Activated CD4-positive, alpha-beta memory T cell treated with anti-CD3 and anti-CD28 coated beads for 36 hours (primary cell): ENCODE results near the gene RHNO1. TPM values are rescaled to one million over a fixed set of nuclear protein-coding genes. Genes with fewer than 3 reads are reported as not detected.

Experiments
- CTCF ChIA-PET: fragments of 350-600 bp; sonication (Branson Sonifier 250); formaldehyde crosslinking; loops from one replicate; lab custom pipeline; 2021; ENCODE audit warnings: antibody characterized with exemption, inconsistent platforms; lab: Charles Lee
- POLR2A ChIA-PET: fragments of 350-600 bp; sonication (Branson Sonifier 250); formaldehyde crosslinking; loops from one replicate; lab custom pipeline; 2021; ENCODE audit warnings: antibody characterized with exemption; lab: Charles Lee
- DNase-seq: peaks from one replicate; pipeline ENCODE4 v3.0.0-alpha.2; 2020
- H3K27ac Mint-ChIP-seq: one replicate; pipeline ENCODE4 v1.8.0; 2021; ENCODE audit warnings: mixed read lengths
- H3K27me3 Mint-ChIP-seq: one replicate; pipeline ENCODE4 v1.8.0; 2021; ENCODE audit warnings: mixed read lengths
- H3K36me3 Mint-ChIP-seq: one replicate; pipeline ENCODE4 v1.8.0; 2021; ENCODE audit warnings: mixed read lengths
- H3K4me1 Mint-ChIP-seq: one replicate; pipeline ENCODE4 v1.8.0; 2021; ENCODE audit warnings: low read depth, mixed read lengths
- H3K4me3 Mint-ChIP-seq: one replicate; pipeline ENCODE4 v1.8.0; 2021; ENCODE audit warnings: mild to moderate bottlenecking, mixed read lengths
- H3K9me3 Mint-ChIP-seq: one replicate; pipeline ENCODE4 v1.8.0; 2021; ENCODE audit warnings: mixed read lengths
- intact Hi-C: fragments of 100-400 bp; cut with micrococcal nuclease; formaldehyde crosslinking; loops from one replicate; pipeline ENCODE4 v1.15.1; 2023
- total RNA-seq, 2 experiments: library from RNA; stranded (reverse); gene quantifications; one replicate each; pipeline ENCODE4 v1.2.3, GENCODE V29; 2021

The RHNO1 gene
- total RNA-seq, 2 experiments from 2014 or later, result 68.0 to 80.2 TPM

DNA sequence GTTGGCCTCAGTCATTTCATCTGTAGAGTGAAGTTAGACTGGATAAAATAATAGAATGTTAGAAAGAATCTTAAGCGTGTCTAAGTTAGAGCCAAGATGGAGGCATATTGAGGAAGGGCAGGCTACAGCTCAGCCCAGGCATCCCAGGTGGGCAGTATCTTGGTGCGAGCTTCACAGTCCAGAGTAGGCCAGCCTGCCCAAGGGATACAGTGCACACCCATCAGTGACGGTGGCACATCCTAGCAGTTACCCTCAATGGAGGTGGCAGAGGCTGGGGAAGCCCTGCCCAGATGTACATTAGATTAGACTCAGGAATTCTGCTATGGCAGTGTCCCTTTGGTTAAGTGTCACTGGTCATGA lies 35.2 kb downstream of the RHNO1 start:
- ChIA-PET CTCF (interaction anchor here (0.6 to 1.2 kb wide), 3 partner anchors 32 to 67 kb away, joined by 3 read pairs; no protein-coding TSS in a partner anchor), POLR2A (no interaction called here)
- no peak for DNase-seq
- Mint-ChIP-seq H3K27me3 (no peaks in the 10 kb centered on the region), H3K36me3 (peaks cover 8% of the 10 kb centered on the region), H3K9me3 (no peaks in the 10 kb centered on the region), H3K4me3 (no peak overlapping the region), H3K27ac (no peak overlapping the region), H3K4me1 (no peaks in the 10 kb centered on the region)
- intact Hi-C loops, result no loop called here

DNA sequence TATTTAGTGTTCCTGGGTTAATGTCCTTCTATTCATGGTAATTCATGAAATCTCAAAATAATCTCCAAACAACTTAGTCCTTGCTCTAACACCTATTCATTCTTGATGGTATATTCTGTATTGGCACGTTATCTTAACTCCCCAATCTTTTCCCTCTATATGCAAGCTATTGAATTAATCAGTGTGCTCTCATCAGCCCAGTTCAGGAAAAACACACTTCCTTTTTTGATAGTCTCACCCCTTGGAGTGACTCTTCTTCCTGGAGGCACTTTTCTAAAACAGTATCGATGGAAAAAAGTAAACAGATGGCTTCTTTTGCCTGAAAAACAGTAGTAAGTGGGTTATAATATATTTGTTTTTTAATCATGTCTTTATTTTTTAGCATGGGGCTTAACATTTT lies 42.2 kb downstream of the RHNO1 start:
- intact Hi-C loops, result no loop called here
- Mint-ChIP-seq H3K27me3 (no peaks in the 10 kb centered on the region), H3K27ac (no peak overlapping the region), H3K4me3 (no peak overlapping the region), H3K36me3 (peaks cover 5% of the 10 kb centered on the region), H3K9me3 (no peaks in the 10 kb centered on the region), H3K4me1 (peaks cover 2% of the 10 kb centered on the region)
- POLR2A ChIA-PET, result no interaction called here
- CTCF ChIA-PET, result no interaction called here
- DNase-seq, result no peak

DNA sequence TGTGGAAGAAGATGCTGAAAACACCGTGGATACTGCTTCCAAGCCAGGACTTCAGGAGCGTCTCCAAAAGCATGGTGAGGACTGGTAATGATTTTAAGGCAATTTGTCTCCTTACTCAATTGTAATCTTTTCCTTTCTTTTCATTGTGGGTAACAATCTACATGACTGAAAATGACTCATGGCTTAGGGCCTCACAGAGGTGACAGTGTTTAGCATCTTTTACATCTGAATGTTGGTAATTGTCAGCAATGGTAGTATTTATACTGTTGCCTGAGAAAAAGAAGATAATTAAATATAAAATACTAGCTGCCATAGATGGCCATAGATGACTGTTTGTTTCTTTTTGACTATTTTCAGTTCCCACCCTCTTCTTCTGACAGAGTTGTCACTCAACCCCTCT lies 45.3 kb downstream of the RHNO1 start:
- Mint-ChIP-seq H3K36me3 (peaks cover 3% of the 10 kb centered on the region), H3K4me1 (peaks cover 11% of the 10 kb centered on the region), H3K27me3 (no peaks in the 10 kb centered on the region), H3K4me3 (no peak overlapping the region), H3K27ac (no peak overlapping the region), H3K9me3 (no peaks in the 10 kb centered on the region)
- DNase-seq, result no peak
- ChIA-PET POLR2A (no interaction called here), CTCF (no interaction called here)
- intact Hi-C loops, result no loop called here

DNA sequence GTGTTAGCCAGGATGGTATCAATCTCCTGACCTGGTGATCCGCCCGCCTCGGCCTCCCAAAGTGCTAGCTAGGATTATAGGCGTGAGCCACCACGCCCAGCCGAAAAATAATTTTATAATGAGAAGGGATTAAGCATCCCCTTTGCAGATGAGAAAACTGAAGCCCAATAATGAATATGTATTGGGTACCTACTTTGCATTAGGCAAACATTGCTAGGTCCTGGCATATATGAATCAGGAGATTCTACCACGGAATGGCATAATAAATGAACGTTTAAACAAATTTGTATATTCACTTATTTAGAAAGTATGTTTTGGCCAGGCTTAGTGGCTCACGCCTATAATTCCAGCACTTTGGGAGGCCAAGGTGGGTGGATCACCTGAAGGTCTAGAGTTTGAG lies 46.0 kb downstream of the RHNO1 start:
- intact Hi-C loops, result no loop called here
- Mint-ChIP-seq H3K36me3 (peaks cover 9% of the 10 kb centered on the region), H3K27me3 (no peaks in the 10 kb centered on the region), H3K4me1 (peaks cover 11% of the 10 kb centered on the region), H3K9me3 (no peaks in the 10 kb centered on the region), H3K27ac (no peak overlapping the region), H3K4me3 (no peak overlapping the region)
- no peak for DNase-seq
- POLR2A ChIA-PET, result no interaction called here
- CTCF ChIA-PET, result no interaction called here

DNA sequence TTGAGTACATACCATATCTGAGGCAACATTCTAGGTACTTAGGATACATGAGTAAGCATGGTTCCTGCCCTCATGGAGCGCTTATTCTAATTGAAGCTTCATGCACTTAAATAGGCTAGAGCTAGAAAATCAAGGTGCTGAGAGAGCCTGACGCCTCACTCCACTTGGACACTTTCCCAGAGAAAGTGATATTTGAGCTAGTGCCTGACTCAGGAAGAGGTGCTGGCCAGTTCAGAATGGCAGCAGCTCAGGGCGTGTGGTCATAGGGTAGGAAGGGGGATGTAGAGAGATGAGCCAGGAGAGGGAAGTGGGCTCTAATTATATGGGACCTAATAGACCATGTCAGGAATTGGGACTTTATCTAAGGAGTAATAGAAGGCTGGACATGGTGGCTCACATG lies 47.0 kb downstream of the RHNO1 start:
- Mint-ChIP-seq H3K27ac (no peak overlapping the region), H3K27me3 (no peaks in the 10 kb centered on the region), H3K4me1 (peaks cover 11% of the 10 kb centered on the region), H3K9me3 (no peaks in the 10 kb centered on the region), H3K4me3 (no peak overlapping the region), H3K36me3 (peaks cover 9% of the 10 kb centered on the region)
- ChIA-PET POLR2A (no interaction called here), CTCF (interaction anchor here (1.4 kb wide), 1 partner anchor 70 kb away, joined by 4 read pairs; no protein-coding TSS in a partner anchor)
- intact Hi-C loops, result no loop called here
- no peak for DNase-seq

DNA sequence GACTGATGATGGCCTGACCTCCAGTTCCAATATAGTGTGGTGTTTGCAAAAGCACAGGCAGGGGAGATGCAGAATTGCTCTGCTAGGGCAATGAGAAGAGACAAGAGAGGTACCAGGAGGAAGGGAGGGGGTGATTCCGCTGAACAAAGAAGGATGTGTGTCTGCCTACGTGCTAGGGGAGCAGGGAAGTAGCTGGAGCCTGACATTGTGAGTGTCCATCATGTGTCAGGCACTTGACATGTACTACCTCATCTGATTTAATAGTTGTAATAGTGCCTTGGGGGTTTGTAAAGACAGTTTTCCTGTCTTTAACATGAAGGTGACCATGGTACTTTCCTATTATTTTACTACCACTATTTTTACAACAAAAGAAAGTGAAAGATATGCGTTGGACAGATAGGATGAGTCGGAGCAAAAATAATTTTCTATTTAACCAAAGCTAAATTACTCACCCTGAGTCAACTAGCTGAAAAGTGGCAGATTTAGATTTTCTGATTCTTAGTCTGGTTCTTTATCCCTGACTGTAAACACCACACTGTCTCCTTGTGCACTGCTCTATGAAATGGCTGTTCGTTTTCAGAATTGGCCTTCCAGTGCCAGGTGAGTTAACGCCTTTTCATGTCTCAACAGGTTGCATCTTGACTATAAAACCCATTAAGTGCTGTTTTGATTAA lies 48.4 kb downstream of the RHNO1 start:
- Mint-ChIP-seq H3K9me3 (no peaks in the 10 kb centered on the region), H3K27me3 (no peaks in the 10 kb centered on the region), H3K4me3 (no peak overlapping the region), H3K4me1 (peaks cover 11% of the 10 kb centered on the region), H3K36me3 (peaks cover 13% of the 10 kb centered on the region), H3K27ac (no peak overlapping the region)
- intact Hi-C loops, result loop anchor here (1.0 kb wide), 1 partner anchor 38 kb away; no protein-coding TSS in a partner anchor
- POLR2A ChIA-PET, result no interaction called here
- no peak for DNase-seq
- CTCF ChIA-PET, result interaction anchor here (0.6 to 0.7 kb wide), 2 partner anchors 10 to 41 kb away, joined by 3 to 4 read pairs; no protein-coding TSS in a partner anchor

DNA sequence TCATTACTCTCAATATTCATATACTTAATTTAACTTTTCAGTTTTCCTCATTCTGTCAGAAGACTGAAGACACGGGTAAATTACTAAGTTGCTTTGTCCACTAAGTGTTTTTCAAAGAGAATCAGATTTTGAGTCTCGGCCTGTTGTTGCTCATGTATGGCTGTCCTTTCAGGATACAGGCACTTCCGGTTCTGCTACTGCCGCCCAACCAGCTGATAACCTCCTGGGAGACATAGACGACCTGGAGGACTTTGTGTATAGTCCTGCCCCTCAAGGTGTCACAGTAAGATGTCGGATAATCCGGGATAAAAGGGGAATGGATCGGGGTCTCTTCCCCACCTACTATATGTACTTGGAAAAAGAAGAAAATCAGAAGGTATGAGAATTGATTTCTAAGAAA lies 53.8 kb downstream of the RHNO1 start:
- ChIA-PET POLR2A (no interaction called here), CTCF (no interaction called here)
- no peak overlapping the region for H3K27ac Mint-ChIP-seq
- intact Hi-C loops, result no loop called here
- H3K4me1 Mint-ChIP-seq, result peaks cover 2% of the 10 kb centered on the region
- no peak overlapping the region for H3K4me3 Mint-ChIP-seq
- DNase-seq, result no peak
- no peaks in the 10 kb centered on the region for H3K27me3 Mint-ChIP-seq
- H3K36me3 Mint-ChIP-seq, result peaks cover 20% of the 10 kb centered on the region
- no peaks in the 10 kb centered on the region for H3K9me3 Mint-ChIP-seq

DNA sequence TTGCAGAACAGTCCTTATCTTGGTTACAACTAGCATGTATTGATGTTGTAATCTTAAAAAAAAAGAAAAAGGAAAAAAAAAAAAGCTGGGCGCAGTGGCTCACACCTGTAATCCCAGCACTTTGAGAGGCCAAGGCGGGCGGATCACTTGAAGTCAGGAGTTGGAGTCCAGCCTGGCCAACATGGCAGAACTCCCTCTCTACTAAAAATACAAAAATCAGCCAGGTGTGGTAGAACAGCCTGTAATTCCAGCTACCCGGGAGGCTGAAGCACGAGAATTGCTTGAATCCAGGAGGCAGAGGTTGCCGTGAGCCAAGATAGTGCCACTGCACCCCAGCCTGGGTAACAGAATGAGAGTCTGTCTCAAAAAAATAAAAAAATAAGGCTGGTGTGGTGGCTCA lies 56.6 kb downstream of the RHNO1 start:
- H3K36me3 Mint-ChIP-seq, result peaks cover 14% of the 10 kb centered on the region
- no peaks in the 10 kb centered on the region for H3K4me1 Mint-ChIP-seq
- DNase-seq, result no peak
- ChIA-PET POLR2A (no interaction called here), CTCF (no interaction called here)
- H3K9me3 Mint-ChIP-seq, result no peaks in the 10 kb centered on the region
- H3K27me3 Mint-ChIP-seq, result no peaks in the 10 kb centered on the region
- H3K27ac Mint-ChIP-seq, result no peak overlapping the region
- intact Hi-C loops, result no loop called here
- no peak overlapping the region for H3K4me3 Mint-ChIP-seq

DNA sequence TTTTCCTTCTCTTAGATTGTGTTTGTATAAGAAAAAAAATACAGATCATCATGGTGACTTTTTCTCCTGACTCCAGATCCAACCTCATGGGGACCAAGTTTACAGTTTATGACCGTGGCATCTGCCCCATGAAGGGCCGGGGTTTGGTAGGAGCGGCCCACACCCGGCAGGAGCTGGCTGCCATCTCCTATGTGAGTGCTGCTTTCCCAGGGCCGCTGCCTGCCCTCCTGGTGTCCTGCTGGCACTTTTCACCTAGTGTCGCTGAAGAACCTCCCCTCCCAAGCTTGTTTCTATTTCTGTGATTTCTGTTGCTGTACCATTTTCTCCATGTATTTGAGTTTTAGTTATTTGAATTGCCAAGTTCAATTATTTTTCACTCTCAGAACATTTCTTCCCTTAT lies 57.3 kb downstream of the RHNO1 start:
- Mint-ChIP-seq H3K36me3 (peaks cover 14% of the 10 kb centered on the region), H3K27me3 (no peaks in the 10 kb centered on the region), H3K4me3 (no peak overlapping the region), H3K27ac (no peak overlapping the region), H3K4me1 (no peaks in the 10 kb centered on the region), H3K9me3 (no peaks in the 10 kb centered on the region)
- DNase-seq, result no peak
- POLR2A ChIA-PET, result no interaction called here
- intact Hi-C loops, result no loop called here
- CTCF ChIA-PET, result no interaction called here

DNA sequence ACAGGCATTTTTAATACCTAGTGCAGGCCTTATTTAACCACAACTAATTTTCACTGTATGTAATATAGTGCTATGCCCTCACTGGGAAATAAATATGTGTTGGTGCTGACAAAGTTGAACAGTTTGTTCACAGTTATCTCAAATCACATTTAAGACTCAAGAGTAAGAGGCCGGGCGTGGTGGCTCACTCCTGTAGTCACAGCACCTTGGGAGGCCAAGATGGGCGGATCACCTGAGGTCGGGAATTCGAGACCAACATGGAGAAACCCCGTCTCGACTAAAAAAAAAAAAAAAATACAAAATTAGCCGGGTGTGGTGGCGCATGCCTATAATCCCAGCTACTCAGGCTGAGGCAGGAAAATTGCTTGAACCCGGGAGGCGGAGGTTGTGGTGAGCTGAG lies 59.3 kb downstream of the RHNO1 start:
- POLR2A ChIA-PET, result no interaction called here

DNA sequence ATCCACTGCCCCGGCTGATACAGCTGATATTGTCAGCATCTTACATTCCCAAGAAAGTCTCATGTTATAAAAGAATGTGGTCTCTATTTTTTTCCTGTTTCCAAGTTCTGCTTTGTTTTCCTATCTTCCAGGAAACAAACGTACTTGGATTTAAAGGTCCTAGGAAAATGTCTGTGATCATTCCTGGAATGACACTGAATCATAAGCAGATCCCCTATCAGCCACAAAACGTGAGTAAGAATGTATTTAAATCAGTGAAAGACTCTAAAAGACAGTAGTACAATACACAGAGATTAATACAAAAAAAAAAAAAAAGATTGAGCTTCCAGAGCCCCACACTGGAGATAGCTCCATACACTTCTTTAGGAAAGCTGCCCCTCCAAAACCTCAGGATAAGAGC lies 60.5 kb downstream of the RHNO1 start:
- Mint-ChIP-seq H3K36me3 (peaks cover 7% of the 10 kb centered on the region), H3K4me1 (no peaks in the 10 kb centered on the region), H3K27me3 (no peaks in the 10 kb centered on the region), H3K27ac (no peak overlapping the region), H3K9me3 (no peaks in the 10 kb centered on the region), H3K4me3 (no peak overlapping the region)
- intact Hi-C loops, result no loop called here
- CTCF ChIA-PET, result no interaction called here
- POLR2A ChIA-PET, result no interaction called here
- no peak for DNase-seq

More for the DNA sequence above, 59.3 kb downstream of the RHNO1 start:
- H3K4me3 Mint-ChIP-seq, result no peak overlapping the region
- no peaks in the 10 kb centered on the region for H3K27me3 Mint-ChIP-seq
- intact Hi-C loops, result no loop called here
- H3K9me3 Mint-ChIP-seq, result no peaks in the 10 kb centered on the region
- no peak overlapping the region for H3K27ac Mint-ChIP-seq
- H3K4me1 Mint-ChIP-seq, result no peaks in the 10 kb centered on the region
- DNase-seq, result no peak
- peaks cover 7% of the 10 kb centered on the region for H3K36me3 Mint-ChIP-seq
- CTCF ChIA-PET, result no interaction called here
